H1 (cell line): Measurements from ENCODE around the gene NUDT1. TPM values are rescaled to one million over a fixed set of nuclear protein-coding genes. Genes with fewer than 3 reads are reported as not detected.

Experiments used
- CTCF ChIA-PET: fragments of 300-600 bp; sonication (Branson Sonifier 250); formaldehyde crosslinking; loops from one replicate; lab custom pipeline; 2021; ENCODE audit not compliant: partially characterized antibody; lab: Charles Lee
- POLR2A ChIA-PET: fragments of 300-600 bp; sonication (Branson Sonifier 250); formaldehyde crosslinking; loops from one replicate; lab custom pipeline; 2021; ENCODE audit warnings: inconsistent platforms; ENCODE audit not compliant: partially characterized antibody; lab: Charles Lee
- DNase-seq, 2 experiments: peaks; one replicate each; pipeline versions ENCODE4 v3.0.0 to v3.0.0-alpha.2; 2010 to 2022; ENCODE audit warnings: low spot score in 2 of 2, low read depth in 1 of 2, mixed read lengths in 1 of 2
- FAIRE-seq: peaks from 2 replicates; lab custom pipeline; 2011; peaks lifted over from hg19 to GRCh38; lab: Jason Lieb, UNC
- H2AFZ ChIP-seq: 2 replicates; pipeline ENCODE4 v1.8.1; 2012; ENCODE audit warnings: low read length, inconsistent platforms
- H2AK5ac ChIP-seq: 2 replicates; pipeline ENCODE4 v1.6.1; 2013; ENCODE audit warnings: low read depth, low read length
- H2BK120ac ChIP-seq: replicated peaks from 2 replicates; pipeline ENCODE3; 2013; ENCODE audit warnings: low read depth, low read length, inconsistent platforms
- H2BK12ac ChIP-seq: 2 replicates; pipeline ENCODE4 v1.6.1; 2013; ENCODE audit warnings: low read depth, low read length
- H2BK15ac ChIP-seq: 2 replicates; pipeline ENCODE4 v1.6.1; 2013; ENCODE audit warnings: low read length
- H2BK20ac ChIP-seq: 2 replicates; pipeline ENCODE4 v1.6.1; 2013; ENCODE audit warnings: low read length
- H2BK5ac ChIP-seq: 2 replicates; pipeline ENCODE4 v1.6.1; 2013; ENCODE audit warnings: low read depth, low read length
- H3K14ac ChIP-seq: 2 replicates; pipeline ENCODE4 v1.6.1; 2013; ENCODE audit warnings: inconsistent platforms; ENCODE audit not compliant: insufficient read length
- H3K18ac ChIP-seq: 2 replicates; pipeline ENCODE4 v1.6.1; 2013; ENCODE audit warnings: low read length; ENCODE audit errors: extremely low read depth
- H3K23ac ChIP-seq: 2 replicates; pipeline ENCODE4 v1.6.1; 2013; ENCODE audit warnings: inconsistent platforms; ENCODE audit not compliant: insufficient read length
- H3K23me2 ChIP-seq: 2 replicates; pipeline ENCODE4 v1.6.1; 2013; ENCODE audit warnings: low read depth, low read length
- H3K27ac ChIP-seq: 2 replicates; pipeline ENCODE4 v1.6.1; 2011; ENCODE audit warnings: low read depth, low read length, inconsistent platforms
- H3K27me3 ChIP-seq, 4 experiments: replicated peaks in 1 of 4; 1 replicate in 1 of 4; 2 replicates in 3 of 4; pipeline versions ENCODE4 v1.6.1 to v1.8.1; 2011 to 2013; ENCODE audit warnings: low read length in 3 of 4, mild to moderate bottlenecking in 3 of 4, inconsistent platforms in 2 of 4, mixed read lengths in 2 of 4, moderate library complexity in 1 of 4; ENCODE audit not compliant: control insufficient read depth in 3 of 4, insufficient read depth in 3 of 4; ENCODE audit errors: extremely low read depth in 1 of 4
- H3K36me3 ChIP-seq, 4 experiments: 2 replicates each; pipeline versions ENCODE4 v1.6.1 to v1.8.1; 2011 to 2013; ENCODE audit warnings: mild to moderate bottlenecking in 4 of 4, low read length in 3 of 4, moderate library complexity in 2 of 4, control low read depth in 1 of 4, inconsistent platforms in 1 of 4; ENCODE audit not compliant: insufficient read depth in 4 of 4, control insufficient read depth in 2 of 4
- H3K4ac ChIP-seq: replicated peaks from 2 replicates; pipeline ENCODE3; 2013; ENCODE audit warnings: low read length, low read depth, mixed read lengths, inconsistent platforms; ENCODE audit not compliant: insufficient read length
- H3K4me1 ChIP-seq, 4 experiments: replicated peaks in 1 of 4; 1 replicate in 1 of 4; 2 replicates in 3 of 4; pipeline versions ENCODE4 v1.6.1 to v1.8.1; 2011 to 2013; ENCODE audit warnings: low read length in 3 of 4, inconsistent platforms in 2 of 4, mixed read lengths in 1 of 4; ENCODE audit not compliant: insufficient read depth in 4 of 4, control insufficient read depth in 3 of 4
- H3K4me2 ChIP-seq, 2 experiments: 2 replicates each; pipeline versions ENCODE4 v1.6.1 to v1.8.1; 2011 to 2013; ENCODE audit warnings: low read depth in 2 of 2, low read length in 2 of 2, control low read depth in 1 of 2, inconsistent platforms in 1 of 2, mild to moderate bottlenecking in 1 of 2; ENCODE audit not compliant: insufficient read depth in 1 of 2
- H3K4me3 ChIP-seq, 4 experiments: fragments of 200-600, 300-600 bp in 1 of 4; sonication (generic), shearing (Covaris generic), sonication (Bioruptor Twin) in 1 of 4; 2 replicates each; pipeline versions ENCODE4 v1.5.1 to v1.8.1; 2011 to 2016; ENCODE audit warnings: low read length in 4 of 4, low read depth in 3 of 4, control low read depth in 2 of 4, inconsistent platforms in 2 of 4, mild to moderate bottlenecking in 2 of 4, mixed read lengths in 1 of 4, moderate library complexity in 1 of 4; ENCODE audit not compliant: insufficient read depth in 2 of 4; ENCODE audit errors: extremely low read depth in 1 of 4
- H3K56ac ChIP-seq: replicated peaks from 2 replicates; pipeline ENCODE3; 2013; ENCODE audit warnings: low read depth, mild to moderate bottlenecking, mixed read lengths, low read length, inconsistent platforms; ENCODE audit not compliant: insufficient read length
- H3K79me1 ChIP-seq: 2 replicates; pipeline ENCODE4 v1.6.1; 2013; ENCODE audit warnings: low read depth, low read length, control low read depth
- H3K79me2 ChIP-seq, 2 experiments: 2 replicates each; pipeline versions ENCODE4 v1.6.1 to v1.8.1; 2012 to 2013; ENCODE audit warnings: low read length in 2 of 2, mild to moderate bottlenecking in 2 of 2, inconsistent platforms in 1 of 2; ENCODE audit not compliant: insufficient read depth in 2 of 2, control insufficient read depth in 1 of 2
- H3K9ac ChIP-seq, 4 experiments: replicated peaks in 1 of 4; 1 replicate in 1 of 4; 2 replicates in 3 of 4; pipeline versions ENCODE4 v1.6.1 to v1.8.1; 2011 to 2013; ENCODE audit warnings: low read depth in 3 of 4, low read length in 3 of 4, control low read depth in 2 of 4, mild to moderate bottlenecking in 2 of 4, moderate library complexity in 2 of 4, inconsistent platforms in 1 of 4; ENCODE audit errors: extremely low read depth in 1 of 4
- H3K9me3 ChIP-seq, 2 experiments: 2 replicates each; pipeline versions ENCODE4 v1.6.1 to v1.8.1; 2012 to 2013; ENCODE audit warnings: mild to moderate bottlenecking in 2 of 2, moderate library complexity in 2 of 2, control low read depth in 1 of 2, inconsistent platforms in 1 of 2, low read depth in 1 of 2, low read length in 1 of 2, mixed read lengths in 1 of 2; ENCODE audit not compliant: insufficient read depth in 2 of 2
- H4K20me1 ChIP-seq, 2 experiments: replicated peaks in 1 of 2; 2 replicates each; pipeline versions ENCODE3 to v1.8.1; 2011 to 2013; ENCODE audit warnings: inconsistent platforms in 2 of 2, low read length in 2 of 2, mild to moderate bottlenecking in 1 of 2; ENCODE audit not compliant: insufficient read depth in 2 of 2, control insufficient read depth in 1 of 2
- H4K5ac ChIP-seq: 2 replicates; pipeline ENCODE4 v1.6.1; 2013; ENCODE audit warnings: low read length, low read depth, mixed read lengths, inconsistent platforms; ENCODE audit not compliant: insufficient read length
- H4K8ac ChIP-seq: 2 replicates; pipeline ENCODE4 v1.8.0; 2013; ENCODE audit warnings: mild to moderate bottlenecking, moderate library complexity, low read length, inconsistent platforms; ENCODE audit not compliant: insufficient read depth; ENCODE audit errors: extremely low read depth
- H4K91ac ChIP-seq: replicated peaks from 2 replicates; pipeline ENCODE3; 2013; ENCODE audit warnings: low read length, mixed read lengths, inconsistent platforms; ENCODE audit not compliant: insufficient read length
- CEBPB ChIP-seq: IDR thresholded peaks from 2 replicates; pipeline ENCODE4 v1.6.1; 2012; ENCODE audit warnings: low read depth, low read length
- HDAC2 ChIP-seq, 2 experiments: fragments of 300-600 bp in 1 of 2; sonication (generic) in 1 of 2; IDR thresholded peaks; 2 replicates each; pipeline ENCODE4 v1.6.1; 2011 to 2012; ENCODE audit warnings: low read depth in 2 of 2, low read length in 2 of 2, mild to moderate bottlenecking in 2 of 2, moderate library complexity in 2 of 2, borderline replicate concordance in 1 of 2, inconsistent platforms in 1 of 2
- RXRA ChIP-seq: IDR thresholded peaks from 2 replicates; pipeline ENCODE4 v1.6.1; 2011; ENCODE audit warnings: low read depth, mild to moderate bottlenecking, low read length, moderate library complexity; ENCODE audit not compliant: insufficient read depth
- SIRT6 ChIP-seq: IDR thresholded peaks from one replicate; pipeline ENCODE4 v1.7.1; 2012; ENCODE audit warnings: low read length, inconsistent platforms
- SUZ12 ChIP-seq: fragments of 200-600 bp; sonication (generic); IDR thresholded peaks from 2 replicates; pipeline ENCODE4 v1.6.1; 2012; ENCODE audit warnings: mild to moderate bottlenecking, inconsistent platforms, low read length, moderate library complexity, mixed read lengths
- ZNF274 ChIP-seq: IDR thresholded peaks from 2 replicates; pipeline ENCODE4 v1.7.0; 2012; ENCODE audit warnings: low read length, borderline replicate concordance; ENCODE audit errors: extremely low read depth
- WGBS, 2 experiments: shearing (Covaris generic) in 1 of 2; methylation state at CpG; one replicate each; pipeline versions ENCODE4 v1.1.6 to v1.1.7; 2013 to 2015; ENCODE audit warnings: low lambda C conversion rate in 2 of 2, mixed read lengths in 2 of 2, inconsistent platforms in 1 of 2, low coverage in 1 of 2, missing lambda C conversion rate in 1 of 2; ENCODE audit not compliant: insufficient replicate concordance in 2 of 2, insufficient coverage in 1 of 2, insufficient read length in 1 of 2; ENCODE audit errors: extremely low coverage in 1 of 2, missing lambda C conversion rate in 1 of 2; 5-methylcytosine and 5-hydroxymethylcytosine counted together
- polyA plus RNA-seq, 7 experiments: library from polyadenylated mRNA; depleted of rRNA in 3 of 7; stranded (reverse) in 5 of 7; unstranded in 2 of 7; fragments of >200 nt in 5 of 7; fragments of 200-250 nt in 2 of 7; gene quantifications; 1 replicate in 5 of 7; 2 replicates in 1 of 7; 4 replicates in 1 of 7; pipeline versions ENCODE4 v1.2.1 to v1.2.3, GENCODE V29; 2011 to 2013; ENCODE audit warnings: missing spikeins in 2 of 7, mixed read lengths in 2 of 7
- total RNA-seq: library from RNA; stranded (reverse); fragmentation: NEBNext Ultra II Directional; extraction: Animal tissue kit (Norgen Biotek cat#: 25700); gene quantifications from 2 replicates; pipeline ENCODE4 v1.2.1, GENCODE V29; 2021
- TF ChIP-seq, protein P1 (sequence below): IDR thresholded peaks from 2 replicates; pipeline ENCODE4 v1.6.1; 2012; ENCODE audit warnings: low read length, inconsistent platforms
- TF ChIP-seq, protein P2 (sequence below): IDR thresholded peaks from 2 replicates; pipeline ENCODE4 v1.6.1; 2011; ENCODE audit warnings: low read depth, mild to moderate bottlenecking, low read length; ENCODE audit not compliant: insufficient read depth

NUDT1 gene
- total and polyA plus RNA-seq, 2 of the 8 experiments (the other 6 are each of a cell fraction or from before 2014, with no cell fraction given): 76.1 to 89.5 TPM

GRCh38 chr7:2231992-2232765 lies 9.8 kb upstream of the NUDT1 start:
- H3K4me2 ChIP-seq: peak overlapping the region; percentile 60 to 82
- no peak overlapping the region for H3K23ac ChIP-seq
- H2BK5ac ChIP-seq: no peak overlapping the region; the same call in 1 of the 2 replicates
- H3K23me2 ChIP-seq: peaks cover 8% of the 10 kb centered on the region; the same call in 1 of the 2 replicates
- no peak overlapping the region; the same call in 1 of the 2 replicates for H3K18ac ChIP-seq
- peaks cover 13 to 40% (median 28%) of the 10 kb centered on the region in 4 experiments; a peak in 7 of 8 replicates for H3K36me3 ChIP-seq
- H3K4me1 ChIP-seq: peaks cover 0 to 2% (median 0%) of the 10 kb centered on the region in 4 experiments; a peak in 1 of 7 replicates
- peak overlapping the region; percentile 18 for H4K5ac ChIP-seq
- H3K79me2 ChIP-seq: peaks cover 8 to 40% of the 10 kb centered on the region in 2 experiments
- peak overlapping the region; percentile 73; the same call in 1 of the 2 replicates for H4K8ac ChIP-seq
- peak in 1 of 2 experiments; percentile 63 for DNase-seq
- peak overlapping the region; percentile 62 to 93 (median 82) for H3K4me3 ChIP-seq
- peaks cover 10% of the 10 kb centered on the region for H3K79me1 ChIP-seq
- WGBS, 2 experiments: 11% methylated on average over 30 of the region's 46 CpGs; no CpG with 5 or more reads in 1 of the 2 experiments
- H2BK12ac ChIP-seq: no peak overlapping the region
- H2BK15ac ChIP-seq: no peak overlapping the region
- H3K56ac ChIP-seq: peak overlapping the region; percentile 40
- no peaks in the 10 kb centered on the region for H3K27me3 ChIP-seq
- H2BK120ac ChIP-seq: no peak overlapping the region
- H2AFZ ChIP-seq: no peak overlapping the region
- ChIA-PET CTCF (interaction anchor here (0.6 to 1.8 kb wide), 7 partner anchors 16 to 148 kb away, joined by 3 to 7 read pairs (median 3); no protein-coding TSS in a partner anchor), POLR2A (interaction anchor here (0.5 to 4.5 kb wide), 17 partner anchors 9 to 400 kb away, joined by 3 to 36 read pairs (median 3); partner anchors contain the start of genes MRM2, NUDT1 and SNX8)
- peak overlapping the region; percentile 65 to 93 (median 70) for H3K9ac ChIP-seq
- no peak for FAIRE-seq
- no peak overlapping the region for H2AK5ac ChIP-seq
- peaks cover 3 to 12% of the 10 kb centered on the region in 2 experiments for H4K20me1 ChIP-seq
- no peak overlapping the region for H4K91ac ChIP-seq
- H3K9me3 ChIP-seq: no peaks in the 10 kb centered on the region
- H3K4ac ChIP-seq: no peak overlapping the region
- H2BK20ac ChIP-seq: no peak overlapping the region
- no peak overlapping the region for H3K14ac ChIP-seq
- H3K27ac ChIP-seq: peak overlapping the region; percentile 31; the same call in 1 of the 2 replicates
- TF ChIP-seq SUZ12: no peak
- TF ChIP-seq SIRT6: no peak
- no peak for TF ChIP-seq CEBPB
- TF ChIP-seq, protein P1, sequence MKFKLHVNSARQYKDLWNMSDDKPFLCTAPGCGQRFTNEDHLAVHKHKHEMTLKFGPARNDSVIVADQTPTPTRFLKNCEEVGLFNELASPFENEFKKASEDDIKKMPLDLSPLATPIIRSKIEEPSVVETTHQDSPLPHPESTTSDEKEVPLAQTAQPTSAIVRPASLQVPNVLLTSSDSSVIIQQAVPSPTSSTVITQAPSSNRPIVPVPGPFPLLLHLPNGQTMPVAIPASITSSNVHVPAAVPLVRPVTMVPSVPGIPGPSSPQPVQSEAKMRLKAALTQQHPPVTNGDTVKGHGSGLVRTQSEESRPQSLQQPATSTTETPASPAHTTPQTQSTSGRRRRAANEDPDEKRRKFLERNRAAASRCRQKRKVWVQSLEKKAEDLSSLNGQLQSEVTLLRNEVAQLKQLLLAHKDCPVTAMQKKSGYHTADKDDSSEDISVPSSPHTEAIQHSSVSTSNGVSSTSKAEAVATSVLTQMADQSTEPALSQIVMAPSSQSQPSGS: no peak
- TF ChIP-seq, protein P2, sequence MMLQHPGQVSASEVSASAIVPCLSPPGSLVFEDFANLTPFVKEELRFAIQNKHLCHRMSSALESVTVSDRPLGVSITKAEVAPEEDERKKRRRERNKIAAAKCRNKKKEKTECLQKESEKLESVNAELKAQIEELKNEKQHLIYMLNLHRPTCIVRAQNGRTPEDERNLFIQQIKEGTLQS: no peak
- TF ChIP-seq ZNF274: no peak
- no peak for TF ChIP-seq RXRA
- TF ChIP-seq HDAC2 (IDR thresholded peaks at IDR 0.05; ENCODE audit: borderline replicate concordance in 1 of 2, low read depth in 2 of 2, low read length in 2 of 2): no peak
